ENCODE data around the gene NET1. TPM values are rescaled to one million over a fixed set of nuclear protein-coding genes. Genes with fewer than 3 reads are reported as not detected.

Gene NET1
- polyA plus RNA-seq, 3 donors, result 1.2 to 1.7 (median 1.4) TPM

- WGBS (ENCODE audit: insufficient coverage), result no CpG with 5 or more reads among the region's 1 CpG
- TF ChIP-seq CTCF (IDR thresholded peaks at IDR 0.05), result no peak
Measured at GRCh38 chr10:5442990-5443370, 30.6 kb downstream of the NET1 start.

GRCh38 chr10:5443429-5443828 is 31.1 kb downstream of the NET1 start:
- H3K79me2 ChIP-seq (ENCODE audit: insufficient read depth, low read length), result peaks cover 3% of the 10 kb centered on the region
- H3K36me3 Mint-ChIP-seq, result peaks cover 0 to 4% of the 10 kb centered on the region in 2 donors
- TF ChIP-seq CTCF (IDR thresholded peaks at IDR 0.05), result no peak
- H3K4me3 ChIP-seq (replicated peaks in 1 of 3; ENCODE audit: low read depth in 2 of 3, low read length in 3 of 3), result no peak overlapping the region
- H3K36me3 ChIP-seq (replicated peaks in 1 of 2; ENCODE audit: control insufficient read depth in 1 of 2, insufficient read depth in 2 of 2, low read length in 2 of 2), result no peaks in the 10 kb centered on the region
- H3K9ac ChIP-seq (ENCODE audit: insufficient read depth, low read length, poor library complexity, severe bottlenecking), result no peak overlapping the region
- H3K9me3 Mint-ChIP-seq, result no peaks in the 10 kb centered on the region
- H4K20me1 ChIP-seq (ENCODE audit: insufficient read depth, low read length), result no peaks in the 10 kb centered on the region
- peaks cover 6 to 13% of the 10 kb centered on the region in 2 donors for H3K4me1 ChIP-seq (ENCODE audit: control insufficient read depth in 1 of 2, insufficient read depth in 2 of 2, low read length in 2 of 2)
- no peak for DNase-seq
- H3K4me2 ChIP-seq (replicated peaks; ENCODE audit: extremely low read depth, low read length, poor library complexity, severe bottlenecking), result no peak overlapping the region
- H3K27me3 Mint-ChIP-seq (ENCODE audit: low read depth in 3 of 3), result peaks cover 0 to 3% (median 0%) of the 10 kb centered on the region in 3 donors
- no peak overlapping the region for H3K27ac Mint-ChIP-seq
- intact Hi-C loops (cut with micrococcal nuclease), result loop anchor here (5.0 kb wide), 2 partner anchors 179 to 184 kb away; no protein-coding TSS in a partner anchor
- no peak overlapping the region for H3K27ac ChIP-seq (ENCODE audit: low read depth in 1 of 2, low read length in 2 of 2)
- H3K4me3 Mint-ChIP-seq, result no peak overlapping the region
- peaks cover 16% of the 10 kb centered on the region for H3K4me1 Mint-ChIP-seq
- H3K27me3 ChIP-seq (ENCODE audit: control insufficient read depth in 2 of 2, insufficient read depth in 2 of 2, low read length in 2 of 2), result no peaks in the 10 kb centered on the region
- no CpG with 5 or more reads among the region's 1 CpG for WGBS (ENCODE audit: insufficient coverage)
- H3K9me3 ChIP-seq (replicated peaks in 1 of 2; ENCODE audit: control insufficient read depth in 1 of 2, insufficient read depth in 1 of 2, low read length in 2 of 2), result no peaks in the 10 kb centered on the region
- no peak overlapping the region for H2AFZ ChIP-seq (ENCODE audit: insufficient read depth, low read depth, low read length, poor library complexity, severe bottlenecking)

More at GRCh38 chr10:5442990-5443370, 30.6 kb downstream of the NET1 start:
- Histone ChIP-seq H3K9me3 (replicated peaks in 1 of 2; ENCODE audit: control insufficient read depth in 1 of 2, insufficient read depth in 1 of 2, low read length in 2 of 2) (no peaks in the 10 kb centered on the region), H4K20me1 (ENCODE audit: insufficient read depth, low read length) (no peaks in the 10 kb centered on the region), H3K4me1 (ENCODE audit: control insufficient read depth in 1 of 2, insufficient read depth in 2 of 2, low read length in 2 of 2) (peaks cover 6 to 13% of the 10 kb centered on the region in 2 donors), H3K4me2 (replicated peaks; ENCODE audit: extremely low read depth, low read length, poor library complexity, severe bottlenecking) (no peak overlapping the region), H3K27me3 (ENCODE audit: control insufficient read depth in 2 of 2, insufficient read depth in 2 of 2, low read length in 2 of 2) (no peaks in the 10 kb centered on the region), H2AFZ (ENCODE audit: insufficient read depth, low read depth, low read length, poor library complexity, severe bottlenecking) (no peak overlapping the region), H3K36me3 (replicated peaks in 1 of 2; ENCODE audit: control insufficient read depth in 1 of 2, insufficient read depth in 2 of 2, low read length in 2 of 2) (no peaks in the 10 kb centered on the region), H3K79me2 (ENCODE audit: insufficient read depth, low read length) (no peaks in the 10 kb centered on the region), H3K4me3 (replicated peaks in 1 of 3; ENCODE audit: low read depth in 2 of 3, low read length in 3 of 3) (no peak overlapping the region), H3K27ac (ENCODE audit: low read depth in 1 of 2, low read length in 2 of 2) (no peak overlapping the region), H3K9ac (ENCODE audit: insufficient read depth, low read length, poor library complexity, severe bottlenecking) (no peak overlapping the region)
- DNase-seq, result no peak
- intact Hi-C loops (cut with micrococcal nuclease), result loop anchor here (5.0 kb wide), 2 partner anchors 179 to 184 kb away; no protein-coding TSS in a partner anchor
- Mint-ChIP-seq H3K4me1 (peaks cover 16% of the 10 kb centered on the region), H3K4me3 (no peak overlapping the region), H3K36me3 (peaks cover 2 to 4% of the 10 kb centered on the region in 2 donors), H3K9me3 (no peaks in the 10 kb centered on the region), H3K27me3 (ENCODE audit: low read depth in 3 of 3) (peaks cover 0 to 3% (median 0%) of the 10 kb centered on the region in 3 donors), H3K27ac (no peak overlapping the region)

Measured in CD14-positive monocyte (primary cell).